ENCODE results near the gene CXCR4.

The CXCR4 gene

GRCh38 chr2:136126021-136126420, 8.1 kb upstream of the CXCR4 start:
- DNase-seq (ENCODE audit: low spot score) (no peak), ATAC-seq (ENCODE audit: low read depth) (no peak)
- TF ChIP-seq, protein P1, sequence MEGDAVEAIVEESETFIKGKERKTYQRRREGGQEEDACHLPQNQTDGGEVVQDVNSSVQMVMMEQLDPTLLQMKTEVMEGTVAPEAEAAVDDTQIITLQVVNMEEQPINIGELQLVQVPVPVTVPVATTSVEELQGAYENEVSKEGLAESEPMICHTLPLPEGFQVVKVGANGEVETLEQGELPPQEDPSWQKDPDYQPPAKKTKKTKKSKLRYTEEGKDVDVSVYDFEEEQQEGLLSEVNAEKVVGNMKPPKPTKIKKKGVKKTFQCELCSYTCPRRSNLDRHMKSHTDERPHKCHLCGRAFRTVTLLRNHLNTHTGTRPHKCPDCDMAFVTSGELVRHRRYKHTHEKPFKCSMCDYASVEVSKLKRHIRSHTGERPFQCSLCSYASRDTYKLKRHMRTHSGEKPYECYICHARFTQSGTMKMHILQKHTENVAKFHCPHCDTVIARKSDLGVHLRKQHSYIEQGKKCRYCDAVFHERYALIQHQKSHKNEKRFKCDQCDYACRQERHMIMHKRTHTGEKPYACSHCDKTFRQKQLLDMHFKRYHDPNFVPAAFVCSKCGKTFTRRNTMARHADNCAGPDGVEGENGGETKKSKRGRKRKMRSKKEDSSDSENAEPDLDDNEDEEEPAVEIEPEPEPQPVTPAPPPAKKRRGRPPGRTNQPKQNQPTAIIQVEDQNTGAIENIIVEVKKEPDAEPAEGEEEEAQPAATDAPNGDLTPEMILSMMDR (IDR thresholded peaks at IDR 0.05; ENCODE audit: poor library complexity, severe bottlenecking): no peak
- Histone ChIP-seq H3K9me3 (ENCODE audit: severe bottlenecking) (no peaks in the 10 kb centered on the region), H3K36me3 (ENCODE audit: low read depth) (no peaks in the 10 kb centered on the region), H3K4me1 (ENCODE audit: insufficient read depth, poor library complexity, severe bottlenecking) (no peaks in the 10 kb centered on the region), H3K27me3 (ENCODE audit: insufficient read depth, poor library complexity, severe bottlenecking) (peaks cover 27% of the 10 kb centered on the region), H3K4me3 (ENCODE audit: severe bottlenecking) (no peak overlapping the region), H3K27ac (ENCODE audit: poor library complexity, severe bottlenecking) (no peak overlapping the region)

- Histone ChIP-seq H3K27me3 (ENCODE audit: insufficient read depth, poor library complexity, severe bottlenecking) (peaks cover 35% of the 10 kb centered on the region), H3K4me3 (ENCODE audit: severe bottlenecking) (no peak overlapping the region), H3K9me3 (ENCODE audit: severe bottlenecking) (no peaks in the 10 kb centered on the region), H3K36me3 (ENCODE audit: low read depth) (no peaks in the 10 kb centered on the region), H3K27ac (ENCODE audit: poor library complexity, severe bottlenecking) (no peak overlapping the region), H3K4me1 (ENCODE audit: insufficient read depth, poor library complexity, severe bottlenecking) (no peaks in the 10 kb centered on the region)
- ATAC-seq (ENCODE audit: low read depth) (no peak), DNase-seq (ENCODE audit: low spot score) (no peak)
- TF ChIP-seq, protein P1 (IDR thresholded peaks at IDR 0.05; ENCODE audit: poor library complexity, severe bottlenecking): no peak
Observed at GRCh38 chr2:136125236-136125635, 7.3 kb upstream of the CXCR4 start.

GRCh38 chr2:136124805-136125204, 6.9 kb upstream of the CXCR4 start:
- no peak overlapping the region for H3K27ac ChIP-seq (ENCODE audit: poor library complexity, severe bottlenecking)

GRCh38 chr2:136122661-136123060, 4.7 kb upstream of the CXCR4 start:
- Histone ChIP-seq H3K27ac (ENCODE audit: poor library complexity, severe bottlenecking) (no peak overlapping the region), H3K27me3 (ENCODE audit: insufficient read depth, poor library complexity, severe bottlenecking) (peaks cover 56% of the 10 kb centered on the region), H3K4me3 (ENCODE audit: severe bottlenecking) (no peak overlapping the region), H3K36me3 (ENCODE audit: low read depth) (no peaks in the 10 kb centered on the region), H3K9me3 (ENCODE audit: severe bottlenecking) (no peaks in the 10 kb centered on the region), H3K4me1 (ENCODE audit: insufficient read depth, poor library complexity, severe bottlenecking) (no peaks in the 10 kb centered on the region)
- ATAC-seq (ENCODE audit: low read depth) (no peak), DNase-seq (ENCODE audit: low spot score) (no peak)
- TF ChIP-seq, protein P1 (IDR thresholded peaks at IDR 0.05; ENCODE audit: poor library complexity, severe bottlenecking): no peak

More at GRCh38 chr2:136124805-136125204, 6.9 kb upstream of the CXCR4 start:
- Histone ChIP-seq H3K9me3 (ENCODE audit: severe bottlenecking) (no peaks in the 10 kb centered on the region), H3K27me3 (ENCODE audit: insufficient read depth, poor library complexity, severe bottlenecking) (peaks cover 37% of the 10 kb centered on the region), H3K36me3 (ENCODE audit: low read depth) (no peaks in the 10 kb centered on the region), H3K4me3 (ENCODE audit: severe bottlenecking) (no peak overlapping the region), H3K4me1 (ENCODE audit: insufficient read depth, poor library complexity, severe bottlenecking) (no peaks in the 10 kb centered on the region)
- ATAC-seq (ENCODE audit: low read depth): no peak
- no peak for DNase-seq (ENCODE audit: low spot score)
- TF ChIP-seq, protein P1 (IDR thresholded peaks at IDR 0.05; ENCODE audit: poor library complexity, severe bottlenecking): no peak

DNA sequence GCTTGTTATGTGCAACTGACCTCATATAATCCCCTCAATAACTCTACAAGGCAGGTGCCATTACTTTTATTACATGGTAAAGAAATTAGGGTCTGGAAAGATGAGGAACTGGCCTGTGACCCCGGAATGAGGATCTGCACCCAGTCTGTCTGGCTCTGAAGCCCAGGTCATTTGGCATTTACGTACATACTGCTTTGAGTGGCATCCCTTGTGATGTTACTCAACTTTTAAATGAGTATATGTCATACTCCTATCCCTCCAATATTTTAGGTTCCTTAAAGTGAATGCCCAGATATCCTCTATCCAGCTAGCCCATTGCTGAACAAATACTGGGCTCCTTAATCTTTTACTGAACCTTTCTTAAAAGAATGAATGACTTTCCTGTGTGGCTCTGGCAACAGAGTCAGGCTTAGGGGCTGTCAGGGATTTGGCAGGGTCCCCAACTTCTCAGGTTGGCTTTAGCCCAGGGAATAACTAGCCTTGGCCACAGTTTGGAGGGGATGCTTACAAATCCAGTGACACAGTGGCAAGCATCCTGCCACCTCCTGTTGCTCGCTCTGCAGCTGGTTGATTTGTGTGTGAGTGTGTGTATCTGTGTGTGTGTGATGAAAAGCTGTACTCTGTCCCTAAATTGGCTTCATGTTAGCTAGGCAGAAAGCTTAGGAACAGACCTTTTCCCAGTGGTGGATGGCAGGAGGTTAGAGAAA, 3.4 kb upstream of the CXCR4 start:
- Histone ChIP-seq H3K27ac (ENCODE audit: poor library complexity, severe bottlenecking) (no peak overlapping the region), H3K4me1 (ENCODE audit: insufficient read depth, poor library complexity, severe bottlenecking) (no peaks in the 10 kb centered on the region), H3K36me3 (ENCODE audit: low read depth) (no peaks in the 10 kb centered on the region), H3K27me3 (ENCODE audit: insufficient read depth, poor library complexity, severe bottlenecking) (peaks cover 58% of the 10 kb centered on the region), H3K4me3 (ENCODE audit: severe bottlenecking) (no peak overlapping the region), H3K9me3 (ENCODE audit: severe bottlenecking) (no peaks in the 10 kb centered on the region)
- ATAC-seq (ENCODE audit: low read depth): no peak
- TF ChIP-seq, protein P1 (IDR thresholded peaks at IDR 0.05; ENCODE audit: poor library complexity, severe bottlenecking): no peak
- DNase-seq (ENCODE audit: low spot score): no peak
